SIG-M5 (cell line): ENCODE data around the gene FSTL4.

Experiments
- DNase-seq: peaks from one replicate; lab custom pipeline; 2025; lab: John Stamatoyannopoulos, UW

The FSTL4 gene

DNA sequence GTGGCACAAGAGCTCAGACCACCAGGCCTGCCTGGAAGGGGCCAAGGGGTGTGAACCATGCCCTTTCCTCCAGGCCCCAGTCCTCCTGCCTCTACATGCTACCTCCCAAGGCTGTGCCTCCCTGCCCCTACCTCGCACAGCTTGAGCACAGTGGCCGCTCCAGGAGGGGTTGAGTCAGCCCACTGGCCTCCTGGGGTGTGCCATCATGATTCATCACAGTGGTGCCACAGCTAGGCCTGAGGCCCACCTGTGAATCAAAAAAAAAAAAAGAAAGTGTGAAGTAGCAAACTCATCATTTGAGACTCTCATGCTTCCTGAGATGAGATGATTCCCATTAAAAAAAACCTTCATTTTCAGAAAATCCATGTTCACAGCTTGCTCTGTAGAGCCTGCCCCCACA is 320.0 kb downstream of the FSTL4 start:
- no peak for DNase-seq

DNA sequence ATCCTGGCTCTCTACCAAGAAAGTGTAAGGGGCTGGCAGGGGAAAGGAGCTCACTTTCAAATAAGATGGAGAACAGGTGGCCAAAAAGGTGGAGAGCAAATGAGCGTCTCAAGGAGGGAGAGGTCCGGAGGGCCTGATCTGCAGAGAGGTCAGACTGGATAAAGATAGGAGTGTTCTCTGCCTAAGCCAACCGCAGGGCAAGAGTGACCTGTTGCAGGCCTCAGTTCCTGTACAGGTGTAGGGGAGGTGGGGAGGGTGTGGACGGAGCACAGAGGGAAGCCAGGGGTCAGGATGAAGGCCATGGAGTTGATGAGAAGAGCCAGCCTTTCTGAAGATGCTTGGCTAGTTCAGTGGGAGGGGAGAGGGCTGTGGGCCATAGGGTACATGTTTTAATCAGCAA is 320.8 kb downstream of the FSTL4 start:
- no peak for DNase-seq

DNA sequence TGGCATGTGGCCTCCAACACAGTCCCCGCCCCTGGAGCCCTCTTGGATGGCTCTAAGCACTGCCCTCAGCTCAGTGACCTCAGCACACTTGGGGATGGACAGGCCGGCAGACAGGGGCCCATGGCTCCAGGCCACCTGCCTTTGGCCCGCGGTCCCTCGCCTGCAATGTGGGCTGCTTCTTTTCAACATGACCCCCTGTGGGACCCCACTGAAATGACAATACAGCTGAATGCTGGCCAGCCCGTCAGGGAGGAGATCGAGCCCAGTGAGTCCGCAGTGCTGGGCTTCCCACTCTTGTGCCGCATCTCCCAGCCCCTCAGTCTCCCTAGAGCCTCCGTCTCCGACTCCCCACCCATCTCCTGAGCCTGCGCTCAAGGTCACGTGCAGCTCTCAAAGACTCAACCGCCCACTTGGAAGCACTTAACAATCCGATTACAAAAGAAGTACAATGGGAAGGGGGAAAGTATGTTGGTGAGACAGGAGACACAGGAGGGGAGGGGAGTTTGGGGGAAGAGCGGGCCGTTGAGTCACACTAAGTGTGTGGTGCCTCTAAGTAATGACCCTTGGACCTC is 321.6 kb downstream of the FSTL4 start:
- DNase-seq: no peak

DNA sequence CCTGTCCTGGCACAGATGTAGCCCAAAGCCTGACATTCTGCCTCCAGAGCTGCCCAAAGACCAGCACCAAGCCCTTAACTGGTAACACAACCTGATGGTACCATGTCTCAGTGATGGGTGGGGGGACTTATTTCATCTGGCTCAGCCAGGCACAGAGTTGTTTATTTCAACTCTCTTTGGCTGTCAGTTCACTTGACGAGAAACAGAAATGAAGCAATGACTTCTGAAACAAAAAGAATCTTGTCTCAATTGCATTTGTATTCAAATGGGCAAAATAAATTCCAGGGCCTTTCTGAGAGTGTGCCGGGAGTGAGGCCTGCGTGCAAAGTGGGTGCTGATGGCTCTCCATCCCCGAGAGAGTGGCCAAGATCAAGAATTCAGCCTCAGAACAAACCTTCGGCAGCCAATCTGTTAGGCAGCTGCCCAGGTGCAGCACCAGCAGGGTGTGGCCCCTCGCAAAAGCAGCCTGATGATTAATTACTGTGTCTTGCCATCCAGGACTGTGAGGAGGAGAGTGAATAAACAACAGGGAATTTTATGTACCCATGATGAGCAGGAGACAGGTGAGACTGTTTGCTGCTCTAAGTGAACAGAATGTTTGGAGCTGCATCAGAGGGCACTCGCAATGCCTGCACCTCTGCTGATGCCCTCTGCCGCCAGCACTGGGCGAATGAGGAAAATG is 322.5 kb downstream of the FSTL4 start:
- DNase-seq: no peak

DNA sequence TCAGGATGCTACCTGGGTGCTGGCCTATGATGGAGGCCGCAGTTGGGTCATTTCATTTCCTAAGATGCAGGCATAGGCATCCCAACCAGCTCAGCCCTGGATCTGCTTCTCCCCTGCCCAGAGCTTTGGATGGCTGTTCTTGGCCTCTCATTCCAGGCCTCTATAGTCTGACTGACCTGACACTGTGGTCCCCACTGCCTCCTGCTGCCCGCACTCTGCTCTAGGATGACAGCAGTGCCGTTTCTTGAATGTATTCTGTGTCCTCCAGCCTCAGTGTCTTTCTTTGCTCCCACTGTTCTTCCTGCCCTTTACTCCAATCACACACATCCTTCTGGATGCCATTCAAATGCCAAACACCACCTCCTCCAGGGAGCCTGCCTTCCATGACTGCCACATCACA is 324.8 kb downstream of the FSTL4 start:
- no peak for DNase-seq

DNA sequence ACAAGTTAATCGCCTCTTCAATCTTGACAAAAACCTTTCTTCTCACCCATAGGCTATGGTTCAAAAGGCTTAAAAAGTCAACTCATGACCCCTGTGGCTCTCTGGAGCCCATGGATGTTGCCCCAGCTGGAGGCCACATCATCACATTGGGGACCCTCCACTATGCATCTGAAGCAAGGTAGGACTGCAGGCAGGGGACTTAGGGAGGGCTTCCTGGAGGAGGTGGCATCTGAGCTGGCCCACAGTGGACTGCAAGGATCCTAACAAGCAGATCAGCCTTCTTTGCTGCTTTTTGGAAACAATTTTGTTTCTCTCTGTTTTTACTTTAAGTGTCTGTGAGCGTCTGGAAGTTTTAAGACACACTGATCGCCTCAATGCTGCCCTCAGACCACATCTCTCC is 325.9 kb downstream of the FSTL4 start:
- DNase-seq: no peak

DNA sequence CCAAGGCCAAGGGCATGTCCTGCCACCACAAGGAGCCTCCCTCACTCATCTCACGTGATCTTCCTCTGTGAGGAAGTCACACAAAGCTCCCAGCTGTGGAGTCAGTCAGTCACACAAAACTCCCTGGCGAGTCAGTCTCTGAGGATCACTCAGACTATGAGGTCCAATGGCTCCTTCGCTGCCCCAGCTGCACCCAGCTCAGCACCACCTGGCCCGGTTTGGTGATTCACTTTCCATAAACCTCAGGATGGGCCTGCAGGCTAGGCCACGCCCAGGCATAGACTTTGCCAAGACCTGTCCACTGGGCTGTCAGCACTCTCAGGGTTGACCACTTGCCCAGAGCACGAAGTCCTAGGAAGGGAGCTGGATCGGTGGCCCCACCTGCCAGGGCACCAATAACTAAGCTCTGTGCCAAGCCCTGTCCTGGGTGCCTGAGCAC is 326.7 kb downstream of the FSTL4 start:
- DNase-seq: no peak

DNA sequence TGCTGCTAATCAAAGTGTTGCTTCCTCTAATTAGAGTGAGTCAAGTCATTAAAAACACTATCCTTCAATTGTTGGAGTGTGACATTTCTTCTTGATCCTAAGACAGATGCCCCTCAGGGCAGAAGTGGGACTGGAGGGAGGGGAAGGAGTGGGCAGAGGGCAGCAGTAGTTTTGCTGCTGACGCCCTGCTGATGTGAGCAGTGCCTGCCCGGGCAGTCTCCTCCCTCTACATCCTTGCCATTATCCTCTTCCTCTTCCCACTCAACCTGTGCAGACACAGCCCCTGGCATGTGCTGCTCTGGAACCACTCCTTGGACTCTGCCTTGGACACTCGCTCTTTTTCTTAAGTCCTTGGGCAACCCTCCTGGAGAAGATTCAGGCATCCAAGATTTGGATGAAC is 328.0 kb downstream of the FSTL4 start:
- no peak for DNase-seq

DNA sequence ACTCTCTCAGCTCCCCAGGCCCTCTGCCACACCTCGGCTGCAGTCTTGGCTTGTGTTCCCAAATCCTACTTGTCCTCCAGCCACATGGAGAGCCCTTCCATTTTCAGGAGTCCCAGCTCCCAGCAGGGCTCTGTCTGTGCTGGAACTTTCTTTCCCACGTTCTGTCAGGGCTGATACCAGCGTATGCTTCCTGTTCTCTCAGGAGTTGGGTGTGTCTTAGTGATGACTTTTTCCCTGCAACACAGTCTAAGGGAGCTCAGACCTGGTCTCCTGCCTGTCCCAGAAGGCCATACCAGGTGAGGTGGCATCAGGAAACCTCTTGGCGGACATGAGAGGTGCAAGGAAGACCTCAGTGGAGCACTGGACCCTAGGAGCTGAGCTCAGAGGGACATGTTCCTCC is 334.0 kb downstream of the FSTL4 start:
- DNase-seq: no peak

DNA sequence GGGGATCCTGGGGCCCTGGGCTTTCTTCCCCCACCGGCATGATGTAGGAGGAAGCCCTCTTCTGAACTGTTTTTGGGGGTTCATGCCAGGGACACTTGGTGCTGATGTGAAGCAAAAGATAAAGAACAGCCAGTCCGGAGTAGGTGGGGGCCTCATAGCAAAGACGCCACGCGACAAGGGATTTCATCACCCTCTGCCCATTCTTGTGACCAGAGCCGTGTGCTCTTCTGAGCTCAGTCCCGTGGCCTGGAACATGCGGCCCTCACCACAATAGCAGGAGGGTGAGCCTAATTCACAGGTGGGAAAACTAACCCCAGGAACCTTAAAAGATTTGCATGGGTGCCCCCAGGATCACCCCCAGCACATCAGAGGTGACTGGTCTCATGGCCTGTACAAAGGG is 334.6 kb downstream of the FSTL4 start:
- DNase-seq: no peak

DNA sequence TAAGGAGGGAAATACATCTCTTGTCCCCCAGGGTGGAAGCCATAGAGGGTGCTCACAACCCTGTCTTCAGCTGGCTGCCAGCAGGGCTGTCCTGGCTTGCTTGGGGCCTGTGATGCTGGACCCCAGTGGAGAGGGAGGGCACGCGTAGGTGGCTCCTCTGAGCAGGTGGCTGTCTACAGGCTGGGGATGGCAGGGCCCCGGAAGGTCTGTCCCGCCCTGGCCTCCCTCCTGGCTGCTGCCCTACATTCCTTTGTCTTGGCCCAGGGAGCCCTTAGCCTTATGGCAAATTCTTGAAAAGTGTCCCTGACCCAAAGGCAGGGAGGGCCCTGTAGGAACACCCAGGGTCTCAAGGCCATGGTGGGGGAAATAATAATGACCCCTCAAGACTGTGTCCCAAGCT is 336.2 kb downstream of the FSTL4 start:
- no peak for DNase-seq

DNA sequence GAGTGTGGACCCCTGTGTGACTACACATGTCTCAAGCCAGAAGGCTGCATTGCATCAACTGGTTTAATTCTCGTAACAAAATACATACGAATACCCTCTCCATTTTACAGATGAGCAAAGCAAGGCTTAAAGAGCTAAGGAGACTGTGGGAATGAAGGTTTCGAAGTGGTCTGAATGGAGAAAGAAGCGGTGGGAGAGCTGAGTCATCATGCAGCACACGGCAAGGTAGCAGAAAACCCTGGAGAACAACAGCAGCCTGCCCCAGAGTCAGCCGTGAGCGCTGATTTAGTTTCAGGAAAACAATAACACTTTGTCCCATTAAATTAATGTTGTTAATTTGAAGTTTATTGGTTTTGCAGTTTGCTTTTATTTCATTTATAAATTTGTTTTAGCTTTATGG is 336.7 kb downstream of the FSTL4 start:
- DNase-seq: no peak

DNA sequence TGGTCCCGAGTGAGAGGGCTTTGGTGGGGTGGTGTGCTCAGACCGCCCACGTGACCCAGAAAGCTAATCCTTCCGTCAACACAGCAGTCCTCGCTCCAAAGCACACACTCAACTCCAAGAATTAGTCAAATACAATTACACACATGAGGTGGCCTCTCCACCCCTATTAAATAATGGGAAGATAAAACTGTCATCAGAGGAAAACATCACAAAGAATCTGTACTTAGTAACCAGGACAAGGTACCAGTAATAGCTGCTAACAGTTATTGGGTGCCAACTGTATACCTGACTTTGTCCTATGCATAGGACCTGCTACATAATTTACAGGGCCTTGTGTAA is 337.8 kb downstream of the FSTL4 start:
- DNase-seq: no peak

DNA sequence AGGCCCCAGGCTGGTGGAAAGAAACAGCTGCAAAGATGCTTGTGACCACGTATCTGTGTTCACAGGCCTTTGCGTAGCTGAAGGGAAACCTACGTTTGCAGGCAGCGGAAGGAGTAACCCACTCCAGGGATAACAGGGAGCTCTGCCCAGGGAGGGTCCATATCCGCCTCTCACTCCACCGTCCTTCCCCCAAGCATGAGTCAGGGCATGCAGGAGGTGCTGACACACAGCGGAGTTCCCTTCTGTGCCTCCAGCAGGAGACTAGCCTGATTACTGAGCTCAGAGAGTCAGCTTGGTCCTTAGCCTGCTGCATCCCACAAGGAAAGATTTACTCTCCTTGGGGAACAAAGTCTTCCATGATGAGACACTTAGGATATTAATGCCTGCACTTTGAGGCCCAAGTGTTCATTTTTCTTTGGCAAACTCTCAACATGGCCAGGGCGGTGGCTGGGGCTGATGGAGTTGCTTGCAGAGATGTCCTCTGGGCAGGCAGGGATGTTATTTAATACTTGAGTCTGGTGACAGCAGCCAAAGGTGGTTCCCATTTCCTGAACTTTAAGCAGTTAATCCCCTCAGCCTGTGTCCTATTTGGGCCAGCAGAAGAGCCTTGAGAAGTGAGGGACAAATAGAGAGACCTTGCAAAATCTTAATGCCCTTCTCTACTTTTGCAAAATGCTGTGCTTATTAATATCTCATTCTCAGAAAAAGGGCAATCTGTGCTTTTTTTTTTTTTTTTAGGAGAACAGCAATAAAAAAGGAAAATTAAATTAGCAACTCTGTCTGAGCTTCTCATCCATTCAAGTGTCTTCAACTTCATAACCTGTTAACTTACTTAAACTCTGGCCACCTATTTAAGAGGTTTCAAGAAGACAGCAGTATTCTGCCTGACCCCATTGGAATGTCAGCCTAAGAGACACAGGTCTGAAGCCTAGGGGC is 338.4 kb downstream of the FSTL4 start:
- DNase-seq: no peak

DNA sequence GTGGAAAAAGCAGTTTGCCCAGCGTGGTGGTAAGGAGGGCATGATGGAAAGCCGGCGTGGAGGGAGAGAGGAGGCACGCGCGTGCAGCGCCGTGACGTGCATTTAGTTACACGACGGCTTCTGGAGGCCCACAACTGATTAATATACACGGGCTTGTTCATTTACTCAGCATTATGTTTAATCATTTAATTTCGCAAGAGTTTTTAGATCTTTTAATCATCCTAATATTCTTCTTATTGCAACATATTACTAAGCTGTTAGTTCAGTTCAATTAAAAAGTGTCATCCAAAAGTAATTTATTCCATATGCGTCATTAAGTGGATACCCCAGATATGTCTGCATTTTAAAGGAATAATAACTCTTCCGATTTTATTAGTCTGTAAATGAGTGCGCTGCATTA is 340.0 kb downstream of the FSTL4 start:
- DNase-seq: no peak

DNA sequence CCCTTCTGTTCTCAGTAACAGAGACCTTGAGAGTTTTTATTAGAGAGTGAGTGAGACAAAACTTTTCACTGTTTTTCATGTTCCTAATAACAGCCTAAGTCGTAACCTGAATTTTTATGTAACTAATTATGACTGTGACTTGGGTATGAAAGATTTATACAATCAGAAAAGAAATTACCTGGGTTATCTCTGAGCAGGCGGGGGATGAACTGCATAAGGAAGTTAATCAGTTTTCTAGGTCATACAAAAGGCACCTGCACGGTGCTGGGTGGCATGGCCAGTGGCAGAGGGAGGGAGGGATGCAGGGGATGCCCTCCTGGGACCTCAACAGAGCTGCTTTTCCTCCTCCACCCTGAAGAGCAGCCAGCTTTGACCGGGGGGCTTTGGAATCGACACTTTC is 340.7 kb downstream of the FSTL4 start:
- no peak for DNase-seq

DNA sequence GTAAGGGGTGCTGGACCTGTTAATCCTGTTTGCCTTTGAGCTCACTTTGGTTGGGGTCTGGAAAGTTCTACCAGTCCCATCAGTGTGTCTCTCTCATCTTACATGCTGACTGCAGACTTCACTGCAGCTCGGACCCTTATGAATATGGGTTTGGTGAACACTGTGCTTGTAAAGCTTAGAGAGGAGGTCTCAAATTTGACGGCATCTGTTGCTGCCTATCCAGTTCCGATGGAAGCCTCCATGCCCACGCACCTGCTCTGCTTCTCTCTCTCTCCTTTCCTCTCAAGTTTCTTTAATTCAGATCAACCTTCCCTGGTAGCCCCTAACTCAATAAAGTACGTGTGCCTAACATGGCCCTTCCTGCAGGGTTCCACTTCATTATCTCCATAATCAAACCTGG is 342.6 kb downstream of the FSTL4 start:
- no peak for DNase-seq

DNA sequence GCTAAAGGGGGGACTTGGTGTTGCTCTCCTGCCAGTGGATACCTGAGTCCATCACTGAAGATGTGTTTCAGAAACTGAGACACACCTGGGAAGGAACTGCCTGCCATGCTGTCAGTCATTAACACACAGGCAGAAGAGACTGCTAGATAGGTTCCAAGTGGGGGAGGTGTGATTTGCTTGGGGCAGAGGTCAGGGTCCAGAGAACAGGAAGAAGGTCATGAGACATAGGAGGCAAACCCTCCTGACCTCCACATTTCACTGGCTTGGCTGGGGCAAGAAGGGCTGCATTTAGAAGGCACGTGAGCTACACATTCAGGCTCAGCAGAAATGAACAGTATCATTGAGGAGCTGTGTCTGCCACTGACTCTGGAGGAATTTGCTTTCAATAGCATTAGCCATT is 344.7 kb downstream of the FSTL4 start:
- DNase-seq: no peak

DNA sequence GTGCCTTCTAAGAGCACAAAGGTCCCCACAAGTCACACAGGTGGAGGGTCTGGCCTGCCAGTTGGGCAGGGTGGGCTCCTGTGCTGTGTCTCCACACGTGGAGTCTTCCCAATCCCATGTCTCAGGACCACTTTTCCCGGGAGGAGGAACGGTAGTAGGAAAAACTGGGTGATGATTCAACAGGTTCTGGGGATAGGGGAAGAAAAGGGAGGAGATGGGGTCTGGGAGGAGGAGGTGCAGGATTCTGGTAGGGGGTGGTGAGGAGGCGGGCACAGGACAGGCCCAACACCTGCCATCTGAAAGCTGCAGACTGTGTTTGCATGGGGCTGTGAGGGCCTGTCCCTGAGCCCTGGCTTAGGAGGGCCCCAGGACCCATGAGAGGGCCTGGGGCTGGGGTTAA is 345.4 kb downstream of the FSTL4 start:
- DNase-seq: no peak

DNA sequence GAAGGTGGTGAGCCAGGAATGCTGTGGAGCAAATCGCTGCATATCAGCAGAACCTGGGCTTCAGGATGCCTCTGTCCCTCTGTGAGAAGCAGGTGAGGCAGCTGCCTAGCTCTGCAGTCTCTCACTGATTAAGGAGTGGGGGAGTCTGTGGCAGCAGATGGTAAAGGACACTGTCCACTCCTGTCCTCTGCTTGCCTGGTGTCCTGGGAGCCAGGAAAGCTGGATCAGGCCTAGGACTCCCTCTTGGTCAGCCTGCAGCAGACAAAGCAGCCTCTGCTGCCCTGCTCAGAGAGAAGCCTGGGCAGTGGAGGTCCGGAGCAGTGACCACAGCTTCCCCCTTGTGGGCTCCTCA is 345.8 kb downstream of the FSTL4 start:
- no peak for DNase-seq

DNA sequence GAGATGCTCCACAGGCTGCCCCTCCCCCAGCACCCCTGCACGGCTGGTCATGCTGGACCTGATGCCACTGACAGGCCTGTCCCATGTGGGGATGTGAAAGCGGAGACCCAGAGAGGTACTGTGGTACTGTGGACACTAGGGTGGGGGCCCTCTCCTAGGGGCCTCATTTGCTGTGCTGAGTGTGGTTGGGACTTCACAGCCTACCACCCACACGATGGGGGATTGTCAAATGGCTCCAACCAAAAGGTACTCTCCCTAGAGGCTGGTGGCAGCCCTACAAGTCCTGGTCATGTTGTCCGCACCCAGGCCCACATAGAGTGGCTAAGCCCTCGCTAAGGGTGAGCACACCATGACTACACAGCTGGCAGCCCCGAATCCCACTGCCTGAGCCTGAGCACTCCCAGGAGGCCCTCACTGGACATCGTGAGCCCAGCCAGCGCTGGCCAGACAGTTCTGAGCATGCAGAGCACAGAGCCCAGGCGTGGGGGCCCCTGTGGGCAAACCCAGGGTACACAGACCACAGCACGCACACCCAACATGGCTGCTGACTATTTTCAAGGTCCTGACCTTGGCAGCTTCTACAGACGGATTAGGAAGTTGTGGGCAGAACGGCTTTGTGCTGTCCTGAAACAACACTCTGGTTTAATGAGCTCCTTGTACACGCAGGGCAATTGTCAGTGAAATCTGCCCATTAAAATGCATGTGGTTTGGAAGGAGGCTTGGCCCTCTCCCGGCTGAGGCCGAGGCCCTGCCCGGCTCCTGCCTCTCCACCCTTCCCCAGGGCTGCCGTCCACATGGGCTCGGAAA is 346.4 kb downstream of the FSTL4 start:
- no peak for DNase-seq

DNA sequence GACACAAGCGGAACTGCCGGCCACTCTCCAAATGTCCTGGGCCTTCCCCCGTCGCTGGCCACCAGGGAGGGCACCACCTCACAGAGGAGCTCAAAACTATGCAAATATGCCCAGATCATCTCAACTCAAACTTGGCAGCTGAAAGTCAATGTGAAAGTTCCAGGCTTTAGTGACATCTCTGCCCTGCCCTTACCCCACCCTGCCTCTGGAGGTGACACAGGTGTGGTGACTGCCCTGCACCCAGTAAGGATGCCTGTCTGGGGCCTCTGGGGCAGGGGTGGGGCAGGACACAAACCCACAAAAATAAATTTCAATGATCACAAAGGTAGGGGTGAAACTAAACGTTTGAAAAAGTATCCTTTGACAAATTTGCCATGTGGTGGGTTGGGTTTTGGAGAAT is 347.1 kb downstream of the FSTL4 start:
- no peak for DNase-seq

DNA sequence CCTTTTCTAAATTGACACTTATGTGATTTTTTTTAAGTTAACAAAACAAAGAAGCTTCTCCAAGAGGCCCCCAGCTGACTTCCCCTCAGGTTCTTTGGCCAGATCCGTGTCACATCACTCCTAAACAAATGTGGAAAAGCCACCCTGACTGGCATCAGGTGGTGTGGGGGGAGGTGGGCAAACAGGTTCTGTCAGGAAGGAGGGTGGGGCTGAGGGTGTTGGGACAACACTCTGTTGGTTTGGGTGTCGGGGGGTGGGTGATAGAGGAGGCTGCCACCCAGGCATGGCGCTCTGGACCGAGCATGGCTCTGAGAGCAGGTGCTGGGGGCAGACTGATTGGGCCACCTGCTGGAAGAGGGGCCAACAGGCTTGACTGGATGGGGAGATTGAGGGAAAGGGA is 349.7 kb downstream of the FSTL4 start:
- DNase-seq: no peak
